Activated naive CD4-positive, alpha-beta T cell (primary cell): Measurements from ENCODE around the gene TIMM17B.

Experiments used
- DNase-seq, 4 experiments: peaks; one replicate each; lab custom pipeline; 2025; lab: John Stamatoyannopoulos, UW

Gene TIMM17B

DNA sequence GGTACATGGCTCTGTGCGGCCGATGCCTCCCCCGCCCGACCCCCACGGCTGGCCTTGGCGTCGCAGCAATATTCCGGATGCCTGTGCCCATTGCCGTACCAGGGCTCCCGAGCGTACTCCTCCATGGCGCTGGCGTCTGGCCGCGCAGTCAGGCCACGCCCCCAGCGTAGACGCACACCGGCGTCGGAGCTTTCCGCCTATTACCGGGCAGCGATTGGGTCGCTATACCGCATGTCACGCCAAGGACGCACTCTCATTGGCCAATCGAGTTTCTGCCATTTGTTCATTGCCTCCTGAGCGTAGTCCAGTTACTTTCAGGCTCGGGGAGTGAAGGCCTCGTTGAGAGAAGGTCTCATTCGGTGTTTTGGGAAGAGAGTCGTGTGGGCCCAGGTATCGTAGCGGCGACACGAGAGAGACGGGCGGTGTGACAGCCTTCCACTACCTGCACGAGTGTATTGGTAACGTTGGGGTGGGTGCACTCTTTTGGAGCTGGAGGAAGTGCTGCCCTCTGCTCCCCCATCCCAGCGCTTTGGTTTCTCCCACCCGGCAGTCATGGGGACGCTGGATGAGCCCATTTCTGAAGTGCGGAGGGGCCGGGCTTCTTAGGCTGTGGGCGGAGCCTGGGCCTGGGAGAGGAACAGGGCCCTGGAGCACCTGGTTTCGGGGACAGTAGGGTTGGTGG, at the start of gene TIMM17B, which contains the start of gene PQBP1:
TSS of gene TIMM17B (minus strand) at position 144 of the 682 bp plus-strand sequence. CDS start at position 125, 19 bp downstream.
TSS of gene PQBP1 (plus strand) at position 306 of the 682 bp plus-strand sequence. CDS start 580 bp downstream, outside the sequence.
- DNase-seq: peak; percentile 37 to 81 (median 62)

DNA sequence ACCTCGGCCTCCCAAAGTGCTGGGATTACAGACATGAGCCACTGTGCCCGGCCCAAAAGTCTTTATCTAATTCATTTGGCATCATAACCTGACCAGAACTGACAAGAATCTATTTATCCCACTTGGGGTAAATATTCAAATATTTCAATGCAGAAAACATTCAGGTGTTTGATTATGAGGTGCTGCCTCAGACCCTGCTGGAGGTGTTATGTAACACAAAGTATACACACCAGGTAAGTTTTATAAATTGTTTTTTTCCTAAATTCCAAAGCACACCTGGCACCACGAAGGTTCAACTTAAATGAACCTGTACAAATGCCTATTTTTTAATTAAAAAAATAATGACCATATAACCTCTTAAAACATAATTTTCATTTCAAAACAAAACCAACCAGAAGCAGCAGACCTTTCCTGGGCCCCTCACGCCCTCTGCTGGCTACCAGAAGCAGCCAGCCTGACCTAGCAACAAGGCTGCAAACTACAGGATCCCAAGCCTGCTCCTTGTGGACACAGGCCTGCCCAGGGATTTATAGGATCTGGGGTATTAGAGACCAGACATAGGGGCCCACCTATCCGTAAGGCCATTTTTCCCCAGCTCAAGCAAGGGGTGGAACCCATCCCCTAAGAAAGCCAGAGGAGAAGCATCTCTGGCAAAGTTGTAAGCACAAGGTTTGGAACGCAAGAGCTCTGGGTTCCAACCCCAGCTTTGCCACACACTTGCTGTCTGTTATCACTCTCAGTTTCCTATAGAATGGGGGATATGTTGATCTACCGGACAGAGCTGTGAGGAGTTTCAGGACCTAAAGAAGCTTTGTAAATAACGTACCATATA, 48.2 kb upstream of the TIMM17B start:
- peak in 3 of 4 experiments; percentile 3 to 38 (median 11) for DNase-seq

- no peak for DNase-seq
Observed at GRCh38 chrX:48942895-48943294, 45.3 kb upstream of the TIMM17B start.

GRCh38 chrX:48940404-48940955, 42.9 kb upstream of the TIMM17B start:
- no peak for DNase-seq

GRCh38 chrX:48939524-48940228, 42.1 kb upstream of the TIMM17B start:
- DNase-seq: no peak

DNA sequence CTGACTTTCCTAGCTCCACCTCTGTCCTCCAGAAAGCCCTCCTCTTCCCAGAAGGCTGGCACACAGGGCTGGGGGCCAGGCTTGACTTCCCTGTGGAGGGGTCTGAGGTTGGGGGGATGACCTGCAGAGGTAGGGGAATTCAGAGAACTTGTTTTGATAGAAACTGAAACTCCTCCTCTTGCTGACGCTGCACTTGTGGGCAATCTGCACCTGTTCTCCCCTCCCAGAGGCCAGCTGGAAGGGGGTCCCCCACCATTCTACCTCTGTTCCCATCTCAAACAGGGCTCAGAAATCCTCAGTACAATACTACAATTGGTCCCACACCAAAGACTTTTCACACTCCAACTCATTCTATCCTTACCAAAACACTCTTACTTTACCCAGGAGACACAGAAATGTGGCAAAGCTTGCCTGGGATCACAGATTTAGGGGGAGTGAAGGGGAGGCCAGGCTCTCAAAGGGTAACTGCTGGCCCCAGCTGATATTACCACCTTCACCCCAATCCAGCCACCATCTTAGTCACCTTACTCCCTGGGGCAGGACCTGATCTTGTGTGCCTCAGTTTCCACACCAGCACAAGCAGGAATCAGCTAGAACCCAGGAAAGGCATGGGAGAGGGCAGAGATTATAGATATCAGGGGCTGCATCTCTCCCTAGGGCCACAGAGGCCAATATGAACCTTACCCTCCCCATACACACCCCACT, 41.3 kb upstream of the TIMM17B start:
- DNase-seq: peak; percentile 7 to 56 (median 18)

- peak; percentile 41 to 85 (median 68) for DNase-seq
Observed at GRCh38 chrX:48937054-48937907, 39.7 kb upstream of the TIMM17B start.

- DNase-seq: no peak
Observed at GRCh38 chrX:48936429-48937053, 39.0 kb upstream of the TIMM17B start.

- no peak for DNase-seq
Observed at GRCh38 chrX:48935301-48935670, 37.7 kb upstream of the TIMM17B start.

DNA sequence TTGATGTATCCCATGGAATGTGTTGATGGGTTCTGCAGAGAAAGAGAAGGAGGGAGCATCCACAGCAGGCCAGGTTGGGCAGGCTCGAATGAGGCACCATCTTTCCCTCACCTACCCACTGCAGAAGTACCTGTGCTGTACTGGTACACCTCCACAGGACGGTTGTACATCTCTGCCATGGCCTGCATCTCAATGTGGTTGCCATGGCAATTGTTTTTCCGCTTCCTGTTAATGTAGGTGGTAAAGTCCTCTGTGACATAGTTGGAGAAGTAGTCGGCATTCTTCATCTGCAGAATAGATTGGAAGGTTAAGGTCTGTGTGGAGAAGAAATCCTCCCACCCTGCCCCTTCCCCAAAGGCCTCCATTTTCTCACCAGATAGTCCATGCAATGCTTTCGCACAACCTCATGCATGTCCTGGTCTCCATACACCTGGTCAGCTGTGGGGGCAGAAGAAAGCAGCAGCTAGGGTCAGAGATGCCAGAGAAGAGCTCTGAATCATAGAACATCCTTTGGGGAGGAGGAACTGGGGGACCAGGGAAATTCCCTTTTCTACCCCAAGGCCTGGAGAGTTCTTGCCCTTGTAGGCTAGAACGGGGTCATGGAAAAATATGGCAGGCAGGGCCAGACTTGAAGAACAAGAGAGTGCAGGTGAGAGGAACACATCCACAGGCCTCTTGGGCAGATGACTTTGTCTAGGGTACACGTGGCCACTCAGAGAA, 37.2 kb upstream of the TIMM17B start:
- no peak for DNase-seq

- no peak for DNase-seq
Observed at GRCh38 chrX:48933757-48934156, 36.2 kb upstream of the TIMM17B start.

DNA sequence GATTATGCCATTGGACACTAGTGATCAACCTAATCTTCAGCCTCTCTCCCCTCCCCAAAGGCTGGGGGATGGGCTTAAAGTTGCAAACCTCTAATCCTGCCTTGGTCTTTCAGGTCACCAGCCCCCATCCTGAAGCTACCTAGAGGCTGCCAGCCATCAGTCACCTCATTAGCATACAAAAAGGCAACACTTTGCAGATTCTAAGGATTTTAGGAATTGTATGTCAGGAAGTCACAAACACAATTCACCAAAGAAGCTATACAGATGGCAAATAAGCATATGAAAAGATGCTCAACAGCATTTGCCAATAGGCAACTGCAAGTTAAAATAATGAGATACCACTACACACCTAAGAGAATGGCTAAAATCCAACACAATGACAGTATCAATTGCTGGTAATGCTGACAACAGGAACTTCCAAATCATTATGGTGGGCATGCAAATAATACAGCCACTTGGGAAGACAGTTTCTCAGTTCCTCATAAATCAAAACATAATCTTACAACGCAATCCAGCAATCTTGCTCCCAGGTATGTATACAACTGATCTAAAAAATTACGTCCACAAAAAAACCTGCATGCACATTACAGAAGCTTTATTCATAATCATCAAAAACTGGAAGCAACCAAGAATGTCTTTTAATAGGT, 30.3 kb upstream of the TIMM17B start:
- DNase-seq: no peak

DNA sequence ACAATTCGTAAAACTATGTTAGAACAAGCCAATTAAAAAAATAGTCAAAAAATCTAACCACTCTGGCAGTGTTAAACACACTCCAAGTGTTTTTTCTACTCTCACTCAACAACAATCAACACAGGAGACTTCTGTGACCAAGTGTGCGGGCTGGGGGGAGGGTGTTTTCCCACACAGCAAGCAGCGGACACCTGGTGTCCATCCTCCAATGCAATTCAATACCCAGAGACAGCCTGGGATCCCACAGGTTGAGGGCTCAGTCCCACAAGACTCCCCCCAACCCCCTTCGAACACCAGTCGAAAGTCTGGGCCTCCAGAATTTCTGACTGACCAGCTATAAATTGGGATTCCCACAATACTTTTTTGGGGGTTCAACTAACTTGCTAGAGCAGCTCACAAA, 29.6 kb upstream of the TIMM17B start:
- no peak for DNase-seq

GRCh38 chrX:48924270-48924669, 26.7 kb upstream of the TIMM17B start:
- no peak for DNase-seq

- DNase-seq: no peak
Observed at GRCh38 chrX:48923771-48924170, 26.2 kb upstream of the TIMM17B start.

DNA sequence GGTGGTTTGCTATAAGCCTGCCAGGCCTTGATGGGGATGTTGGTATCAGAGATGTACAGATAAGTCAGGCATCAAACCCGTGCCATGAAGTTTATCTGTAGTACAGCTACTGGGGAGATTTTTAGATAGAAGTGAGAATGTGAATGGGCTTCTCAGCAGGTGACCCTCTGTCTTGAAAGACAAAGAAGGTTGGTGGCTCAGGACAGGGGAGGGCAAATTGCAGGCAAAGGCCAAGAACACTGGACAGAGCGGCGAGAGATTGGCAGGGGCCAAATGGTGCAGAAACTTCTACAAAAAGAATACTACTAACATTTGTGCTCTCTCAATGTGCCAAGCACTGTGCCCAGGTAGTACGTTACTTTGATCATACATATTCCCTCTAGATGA, 23.1 kb upstream of the TIMM17B start:
- DNase-seq: no peak

DNA sequence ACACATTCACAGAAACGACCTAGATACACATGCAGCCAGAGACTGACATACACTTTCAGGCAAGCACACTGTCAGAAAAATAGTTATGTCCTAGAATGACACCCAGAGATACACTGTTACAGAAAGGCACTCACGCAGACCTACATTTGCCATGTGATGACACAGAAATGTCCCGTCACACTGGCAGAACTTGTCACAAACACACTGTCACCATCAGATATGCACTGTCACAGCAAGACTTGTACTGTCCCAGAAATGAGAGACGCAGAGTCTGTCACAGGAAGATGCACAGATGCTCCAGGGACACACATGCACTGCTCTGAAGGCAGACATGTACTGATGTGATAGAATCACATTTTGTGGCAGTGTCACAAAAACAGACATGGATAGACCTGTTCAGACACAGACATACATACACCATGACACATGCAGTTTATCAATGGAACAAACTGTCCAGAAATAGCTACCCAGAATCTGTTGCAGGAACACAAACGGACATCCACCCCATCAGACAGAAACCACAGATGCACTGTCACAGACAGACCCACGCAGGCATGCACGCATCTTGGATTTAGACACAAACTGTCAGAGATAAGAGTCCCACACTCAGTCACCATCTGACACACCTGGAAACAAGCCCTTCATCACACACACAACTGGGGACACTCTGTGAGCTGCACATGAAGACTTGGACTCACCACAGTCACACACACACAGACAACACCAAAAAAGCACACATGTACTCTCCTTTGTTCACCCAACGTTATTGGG, 22.6 kb upstream of the TIMM17B start:
- peak in 1 of 4 experiments; percentile 17 for DNase-seq

DNA sequence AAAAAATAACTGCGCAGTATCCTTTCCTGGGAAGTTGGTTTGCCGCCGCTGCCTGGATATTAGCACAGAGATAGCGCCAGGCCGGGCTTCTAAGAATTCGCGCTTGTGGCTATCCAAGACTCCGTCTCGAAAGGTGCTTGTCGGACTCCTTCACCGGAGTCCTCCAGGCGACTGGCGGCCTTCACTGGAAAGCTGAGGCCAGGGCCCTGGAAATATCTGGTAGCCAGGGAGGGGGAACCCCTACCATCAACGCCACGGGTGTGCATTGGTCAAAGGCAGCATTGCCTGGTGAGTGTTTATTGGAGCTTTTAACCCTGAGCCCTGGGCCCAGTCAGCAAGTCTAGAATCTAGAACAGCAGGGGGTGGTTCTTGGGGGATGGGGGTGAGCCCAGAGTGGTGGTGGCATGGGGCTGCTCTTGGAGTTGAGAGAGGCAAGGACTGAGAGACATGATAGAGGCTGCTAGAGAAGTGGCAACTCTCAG, 21.8 kb upstream of the TIMM17B start:
- peak in 1 of 4 experiments; percentile 42 for DNase-seq
